Ascending aorta (tissue), 2 donors: ENCODE data around the gene INO80E. TPM values are rescaled to one million over a fixed set of nuclear protein-coding genes. Genes with fewer than 3 reads are reported as not detected.

ENCODE experiments used
- DNase-seq, 2 donors: peaks; one replicate each; pipeline ENCODE4 v3.0.0-alpha.2; 2019; ENCODE audit warnings: low spot score in 2 of 2
- H3K27ac ChIP-seq, 2 donors: fragments of 200-600 bp; sonication (generic); one replicate each; pipeline ENCODE4 v1.5.1; 2016 to 2017; ENCODE audit warnings: mild to moderate bottlenecking in 1 of 2
- H3K27me3 ChIP-seq: fragments of 200-600 bp; sonication (generic); one replicate; pipeline ENCODE4 v1.5.1; 2017
- H3K36me3 ChIP-seq, 2 donors: fragments of 200-600 bp; sonication (generic); one replicate each; pipeline ENCODE4 v1.5.1; 2016
- H3K4me1 ChIP-seq, 2 donors: fragments of 200-600 bp; sonication (generic); one replicate each; pipeline ENCODE4 v1.5.1; 2016 to 2017; ENCODE audit warnings: mild to moderate bottlenecking in 1 of 2
- H3K4me3 ChIP-seq, 2 donors: fragments of 200-600 bp; sonication (generic); one replicate each; pipeline ENCODE4 v1.5.1; 2016 to 2017; ENCODE audit warnings: mild to moderate bottlenecking in 1 of 2
- H3K9me3 ChIP-seq, 2 donors: fragments of 200-600 bp; sonication (generic); one replicate each; pipeline ENCODE4 v1.5.1; 2016
- intact Hi-C: fragments of 100-400 bp; cut with DNase I; formaldehyde crosslinking; loops from one replicate; pipeline ENCODE4 v1.15.1; 2023
- total RNA-seq: library from RNA; depleted of rRNA; stranded (reverse); fragments of >200 nt; gene quantifications from one replicate; pipeline ENCODE4 v1.1.0, GENCODE V29; 2016
- TF ChIP-seq, protein P1 (sequence below), 3 experiments: fragments of 200-600 bp in 2 of 3; fragments of 450-650 bp in 1 of 3; sonication (generic) in 2 of 3; IDR thresholded peaks; one replicate each; pipeline ENCODE4 v1.5.1; 2016 to 2019; ENCODE audit warnings: antibody characterized with exemption in 3 of 3, mild to moderate bottlenecking in 1 of 3, moderate library complexity in 1 of 3

Gene INO80E
- total RNA-seq, 1 donor from 2014 or later: 44.1 TPM

DNA sequence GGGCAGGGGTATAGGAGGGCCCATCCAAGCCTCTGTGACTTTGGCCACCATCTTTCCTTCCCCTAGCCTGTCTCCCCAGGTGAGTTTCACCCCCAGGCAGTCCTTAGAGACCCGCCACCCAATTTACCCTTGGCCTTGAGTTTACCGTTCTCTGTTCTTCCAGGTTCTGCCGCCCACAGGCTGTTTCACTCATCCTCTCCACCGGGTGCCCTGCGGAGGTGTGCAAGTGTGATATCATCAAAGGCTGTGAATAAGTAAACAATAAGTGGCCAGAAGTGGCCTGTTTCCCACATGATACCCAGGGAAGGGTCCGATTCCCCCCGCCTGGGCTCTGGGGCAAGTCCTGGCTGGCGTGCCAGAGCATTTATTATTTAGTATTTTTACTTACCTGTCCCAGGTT, 50.1 kb downstream of the INO80E start:
- intact Hi-C loops: no loop called here
- Histone ChIP-seq H3K27ac (no peak overlapping the region), H3K4me1 (no peaks in the 10 kb centered on the region), H3K9me3 (no peaks in the 10 kb centered on the region), H3K4me3 (no peak overlapping the region), H3K27me3 (no peaks in the 10 kb centered on the region), H3K36me3 (no peaks in the 10 kb centered on the region)
- TF ChIP-seq, protein P1, sequence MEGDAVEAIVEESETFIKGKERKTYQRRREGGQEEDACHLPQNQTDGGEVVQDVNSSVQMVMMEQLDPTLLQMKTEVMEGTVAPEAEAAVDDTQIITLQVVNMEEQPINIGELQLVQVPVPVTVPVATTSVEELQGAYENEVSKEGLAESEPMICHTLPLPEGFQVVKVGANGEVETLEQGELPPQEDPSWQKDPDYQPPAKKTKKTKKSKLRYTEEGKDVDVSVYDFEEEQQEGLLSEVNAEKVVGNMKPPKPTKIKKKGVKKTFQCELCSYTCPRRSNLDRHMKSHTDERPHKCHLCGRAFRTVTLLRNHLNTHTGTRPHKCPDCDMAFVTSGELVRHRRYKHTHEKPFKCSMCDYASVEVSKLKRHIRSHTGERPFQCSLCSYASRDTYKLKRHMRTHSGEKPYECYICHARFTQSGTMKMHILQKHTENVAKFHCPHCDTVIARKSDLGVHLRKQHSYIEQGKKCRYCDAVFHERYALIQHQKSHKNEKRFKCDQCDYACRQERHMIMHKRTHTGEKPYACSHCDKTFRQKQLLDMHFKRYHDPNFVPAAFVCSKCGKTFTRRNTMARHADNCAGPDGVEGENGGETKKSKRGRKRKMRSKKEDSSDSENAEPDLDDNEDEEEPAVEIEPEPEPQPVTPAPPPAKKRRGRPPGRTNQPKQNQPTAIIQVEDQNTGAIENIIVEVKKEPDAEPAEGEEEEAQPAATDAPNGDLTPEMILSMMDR (IDR thresholded peaks at IDR 0.05): no peak
- DNase-seq: no peak

DNA sequence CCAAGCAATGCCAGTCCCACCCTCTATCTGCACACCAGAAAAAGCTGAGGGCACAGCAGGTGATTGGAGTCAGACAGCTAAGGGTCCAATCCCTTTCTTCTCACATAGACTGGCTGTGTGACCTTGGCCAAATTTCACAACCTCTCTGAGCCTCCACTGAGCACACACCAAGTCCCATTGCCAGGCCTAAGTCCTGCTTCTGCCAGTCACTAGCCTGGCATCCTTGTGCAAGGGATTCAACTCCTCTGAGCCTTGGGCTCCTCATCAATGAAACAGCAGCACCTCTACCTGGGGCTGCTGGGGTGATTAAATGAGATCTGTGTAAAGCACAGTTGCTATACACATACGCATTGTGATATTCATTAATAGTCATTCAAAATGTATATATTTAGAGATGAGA, 50.5 kb downstream of the INO80E start:
- intact Hi-C loops: no loop called here
- TF ChIP-seq, protein P1 (IDR thresholded peaks at IDR 0.05): no peak
- Histone ChIP-seq H3K9me3 (no peaks in the 10 kb centered on the region), H3K4me1 (no peaks in the 10 kb centered on the region), H3K36me3 (no peaks in the 10 kb centered on the region), H3K27me3 (no peaks in the 10 kb centered on the region), H3K27ac (no peak overlapping the region), H3K4me3 (no peak overlapping the region)
- no peak for DNase-seq

DNA sequence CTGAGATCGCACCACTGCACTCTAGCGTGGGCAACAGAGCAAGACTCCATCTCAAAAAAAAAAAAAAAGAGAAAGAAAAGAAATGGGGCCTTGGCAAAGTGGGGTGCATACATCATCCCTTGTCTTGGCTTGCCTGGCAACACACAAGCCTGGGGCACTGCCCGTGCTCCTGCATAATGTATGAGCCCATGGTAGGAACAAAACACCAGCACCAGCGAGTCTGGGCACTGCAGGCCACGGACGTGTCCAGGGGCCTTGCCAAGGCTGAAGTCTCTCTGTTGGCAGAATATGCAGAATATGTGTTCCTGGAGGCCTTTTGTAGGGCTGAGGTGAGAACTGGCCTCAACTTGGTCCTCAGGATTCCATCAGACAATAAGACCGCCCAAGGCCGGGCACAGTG, 53.8 kb downstream of the INO80E start:
- Histone ChIP-seq H3K27me3 (no peaks in the 10 kb centered on the region), H3K4me3 (no peak overlapping the region), H3K36me3 (no peaks in the 10 kb centered on the region), H3K4me1 (peaks cover 0 to 12% of the 10 kb centered on the region in 2 donors), H3K9me3 (no peaks in the 10 kb centered on the region), H3K27ac (no peak overlapping the region)
- DNase-seq: no peak
- intact Hi-C loops: loop anchor here (5.0 kb wide), 3 partner anchors 42 to 72 kb away; partner anchors contain the start of genes HIRIP3, INO80E, MAPK3 and TBX6
- TF ChIP-seq, protein P1 (IDR thresholded peaks at IDR 0.05): no peak

DNA sequence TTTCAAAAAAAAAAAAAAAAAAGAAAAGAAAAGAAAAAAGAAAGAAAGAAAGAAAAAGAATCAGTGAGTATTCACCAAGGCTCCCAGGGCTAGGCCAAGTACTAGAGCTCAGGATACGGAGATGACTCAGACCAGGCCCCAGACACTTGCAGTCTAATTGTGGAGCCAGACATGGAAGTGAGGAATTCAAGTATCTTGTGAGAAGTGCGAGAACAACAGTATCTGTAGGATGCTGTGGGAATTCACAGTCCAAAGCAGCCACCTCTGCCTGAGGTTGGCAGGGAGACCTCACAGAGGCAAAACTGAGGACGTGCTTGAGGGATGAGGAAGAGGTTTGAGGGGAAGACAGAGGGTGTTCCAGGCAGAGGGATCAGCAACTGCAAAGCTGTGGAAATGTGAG, 55.5 kb downstream of the INO80E start:
- intact Hi-C loops: loop anchor here (5.0 kb wide), 3 partner anchors 41 to 71 kb away; partner anchors contain the start of genes HIRIP3, INO80E, MAPK3 and TBX6
- no peak for DNase-seq
- Histone ChIP-seq H3K4me1 (peaks cover 0 to 12% of the 10 kb centered on the region in 2 donors), H3K27ac (no peak overlapping the region), H3K36me3 (no peaks in the 10 kb centered on the region), H3K27me3 (no peaks in the 10 kb centered on the region), H3K4me3 (no peak overlapping the region), H3K9me3 (no peaks in the 10 kb centered on the region)
- TF ChIP-seq, protein P1 (IDR thresholded peaks at IDR 0.05): no peak

GRCh38 chr16:30052671-30053372, 56.8 kb downstream of the INO80E start:
- Histone ChIP-seq H3K4me1 (peaks cover 0 to 12% of the 10 kb centered on the region in 2 donors), H3K4me3 (peak overlapping the region; percentile 79 to 88), H3K9me3 (no peaks in the 10 kb centered on the region), H3K27me3 (no peaks in the 10 kb centered on the region), H3K27ac (peak overlapping the region; percentile 41 to 59), H3K36me3 (no peaks in the 10 kb centered on the region)
- intact Hi-C loops: loop anchor here (1.0 to 5.0 kb wide), 4 partner anchors 12 to 69 kb away; partner anchors contain the start of genes ALDOA, HIRIP3, INO80E and MAPK3
- DNase-seq: peak in 1 of 2 donors; percentile 94
- TF ChIP-seq, protein P1 (IDR thresholded peaks at IDR 0.05): no peak
